Activated CD8-positive, alpha-beta memory T cell treated with anti-CD3 and anti-CD28 coated beads, Interleukin-2, amount 50 U/mL, for 48 hours (primary cell): ENCODE results near the gene IZUMO2.
A peak's percentile ranks its signal among the peaks of the same experiment; 100 is the strongest.
"Not testable (repeated sequence)": the region's sequence is repeated elsewhere in the genome, so short reads cannot be mapped to it uniquely, and the experiment has no call there.

Experiments used
- DNase-seq: peaks from one replicate; pipeline ENCODE4 v3.0.0-alpha.2; 2020

The IZUMO2 gene

GRCh38 chr19:50181121-50181520 lies 18.0 kb upstream of the IZUMO2 start:
- DNase-seq, result no peak

- no peak for DNase-seq
Observed at GRCh38 chr19:50178859-50179537, 15.9 kb upstream of the IZUMO2 start.

DNA sequence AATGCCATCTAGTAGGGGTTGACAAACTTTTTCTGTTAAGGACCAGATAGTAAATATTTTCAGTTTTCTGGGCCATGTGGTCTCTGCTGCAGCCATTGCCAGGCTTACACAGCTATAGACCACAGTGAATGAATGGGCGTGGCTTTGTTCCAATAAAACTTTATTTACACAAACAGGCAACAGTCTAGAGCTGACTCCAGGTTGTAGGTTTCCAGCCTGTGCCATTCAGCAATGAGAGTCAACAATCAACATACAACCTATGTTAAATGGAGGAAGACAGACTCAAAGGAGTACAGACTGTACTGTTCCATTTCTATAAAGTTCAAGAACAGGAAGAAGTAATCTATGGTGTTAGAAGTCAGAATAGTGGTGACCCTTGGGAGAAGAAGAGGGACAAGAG lies 15.2 kb upstream of the IZUMO2 start:
- no peak for DNase-seq

- no peak for DNase-seq
Observed at GRCh38 chr19:50176775-50177174, 13.7 kb upstream of the IZUMO2 start.

DNA sequence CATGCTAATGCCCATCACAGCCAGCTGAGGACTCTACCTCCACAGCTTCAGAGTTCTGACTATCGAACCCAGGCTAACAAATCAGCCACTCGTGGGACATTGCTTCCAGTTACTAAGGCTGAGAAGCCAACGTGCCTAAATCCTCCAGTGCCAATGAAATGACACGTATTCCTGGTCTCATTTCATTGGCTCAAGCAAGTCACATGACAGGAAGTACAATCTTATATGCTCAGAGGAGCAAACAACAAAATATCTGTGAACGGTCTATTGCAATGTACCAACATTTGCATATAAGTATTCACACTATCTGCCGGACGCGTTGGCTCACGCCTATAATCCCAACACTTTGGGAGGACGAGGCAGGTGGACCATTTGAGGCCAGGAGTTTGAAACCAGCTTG lies 12.8 kb upstream of the IZUMO2 start:
- DNase-seq, result no peak

DNA sequence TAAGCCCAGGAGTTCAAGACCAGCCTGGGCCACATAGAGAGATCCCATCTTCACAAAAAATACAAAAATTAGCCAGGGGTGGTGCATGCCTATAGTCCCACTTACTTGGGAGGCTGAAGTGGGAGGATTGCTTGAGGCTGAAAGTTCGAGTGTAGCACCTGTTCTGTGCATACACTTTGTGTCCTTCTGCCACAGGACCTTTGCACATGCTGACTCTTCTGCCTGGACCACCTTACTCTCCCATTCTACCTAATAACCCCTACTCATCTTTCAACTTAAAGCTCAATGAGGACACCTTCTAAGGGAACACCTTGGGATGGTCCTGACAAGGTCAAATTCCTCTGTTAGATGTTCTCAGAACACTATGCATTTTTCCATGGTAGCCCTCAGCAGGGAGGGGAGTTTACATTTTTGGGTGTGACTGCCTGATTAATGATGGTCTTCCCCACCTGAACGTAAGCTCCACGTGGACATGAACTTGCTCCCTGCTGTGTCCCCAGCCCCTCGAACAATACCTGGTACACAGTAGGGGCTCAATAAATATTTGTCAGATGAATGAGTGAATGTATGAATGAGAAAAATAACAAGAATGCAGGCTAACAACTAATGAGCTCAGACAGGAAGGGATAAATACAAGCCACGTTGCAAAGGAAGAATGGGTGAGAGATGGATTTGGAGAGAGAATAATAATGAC lies 11.2 kb upstream of the IZUMO2 start:
- DNase-seq, result no peak

GRCh38 chr19:50173127-50173526 lies 10.0 kb upstream of the IZUMO2 start:
- no peak for DNase-seq

GRCh38 chr19:50172726-50173125 lies 9.6 kb upstream of the IZUMO2 start:
- no peak for DNase-seq

- no peak for DNase-seq
Observed at GRCh38 chr19:50171752-50172151, 8.7 kb upstream of the IZUMO2 start.

DNA sequence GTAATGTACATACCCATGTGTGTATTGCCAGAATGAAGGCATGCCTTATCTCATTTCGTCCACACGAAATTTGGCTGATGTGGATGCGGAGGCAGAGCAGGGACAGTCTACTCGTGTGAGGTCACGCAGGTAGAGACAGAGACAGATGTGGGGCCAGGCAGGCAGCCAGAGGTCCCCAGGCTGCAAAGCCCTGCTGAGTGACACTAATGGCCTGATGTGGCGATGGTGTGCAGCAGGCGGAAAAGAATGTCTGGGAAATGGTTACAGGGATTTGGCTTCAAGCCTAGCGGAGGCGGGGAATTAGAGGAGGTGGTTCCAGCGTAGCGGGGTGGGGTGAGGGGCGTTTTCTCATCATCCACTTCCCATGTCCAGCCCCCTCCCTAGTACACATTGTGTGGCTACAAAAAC lies 4.2 kb upstream of the IZUMO2 start:
- DNase-seq, result no peak

DNA sequence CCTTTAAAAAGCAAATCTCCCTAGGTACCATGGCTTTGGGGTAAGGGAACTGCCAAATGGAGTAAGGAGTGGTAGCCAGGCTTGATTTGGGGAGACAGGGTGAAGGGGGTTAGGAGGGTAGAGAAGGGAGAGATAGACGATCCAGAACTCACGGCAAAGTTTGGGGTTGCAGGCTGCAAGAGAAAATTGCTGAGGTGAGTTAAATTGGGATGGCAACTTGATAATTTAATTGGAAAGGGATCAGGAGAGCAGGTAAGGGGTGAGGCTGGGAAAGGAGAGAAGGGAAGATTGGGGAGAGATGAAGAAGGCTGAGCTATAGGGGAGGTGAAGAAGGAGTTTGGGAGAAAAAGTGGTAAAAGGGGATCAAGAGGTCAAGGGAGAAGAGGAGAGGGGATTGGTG lies 4.0 kb downstream of the IZUMO2 start:
- DNase-seq, result no peak

- no peak for DNase-seq
Observed at GRCh38 chr19:50158577-50158976, 4.5 kb downstream of the IZUMO2 start.

- DNase-seq, result no peak
Observed at GRCh38 chr19:50155520-50156109, 7.5 kb downstream of the IZUMO2 start.

DNA sequence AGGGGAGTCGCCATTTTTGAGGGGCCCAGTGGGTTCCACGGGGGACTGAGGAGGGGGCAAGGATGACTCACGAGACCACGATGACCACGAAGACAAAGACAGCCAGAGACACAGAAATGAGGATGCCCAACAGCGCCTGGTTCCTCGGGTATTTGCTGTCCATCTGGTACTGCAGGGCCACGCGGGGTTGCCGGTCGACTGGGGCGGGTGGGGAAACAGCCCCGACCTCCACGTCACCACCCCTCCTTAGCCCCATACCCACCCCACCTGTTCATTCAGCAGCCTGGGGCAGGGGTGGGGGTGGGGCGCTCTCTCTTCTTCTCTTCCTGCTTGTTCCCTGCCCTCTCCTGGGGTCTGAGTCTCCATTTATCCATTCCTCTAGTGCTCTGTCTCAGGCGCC lies 8.6 kb downstream of the IZUMO2 start:
- no peak for DNase-seq

GRCh38 chr19:50152578-50152977 lies 10.5 kb downstream of the IZUMO2 start:
- no peak for DNase-seq

DNA sequence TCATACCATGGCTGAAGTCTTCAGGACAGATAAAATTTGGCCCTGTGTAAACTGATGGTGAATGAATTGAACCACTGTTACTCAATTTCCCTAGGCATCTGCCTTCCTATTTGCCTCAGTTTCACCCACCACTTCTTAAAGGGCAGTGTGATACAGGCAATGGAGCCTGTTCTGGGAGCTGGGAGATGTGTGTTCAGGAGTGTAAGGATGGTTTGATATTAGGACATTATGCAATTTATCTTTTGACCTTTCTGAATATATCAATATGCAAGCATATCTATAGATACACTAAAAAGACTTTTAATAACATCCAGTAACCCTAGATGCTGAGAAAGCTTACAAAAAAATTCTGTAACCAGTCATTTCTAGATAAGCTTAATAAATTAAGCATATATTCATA lies 14.6 kb downstream of the IZUMO2 start:
- DNase-seq, result no peak

- DNase-seq, result peak; percentile 78
Observed at GRCh38 chr19:50147462-50148423, 15.3 kb downstream of the IZUMO2 start.

DNA sequence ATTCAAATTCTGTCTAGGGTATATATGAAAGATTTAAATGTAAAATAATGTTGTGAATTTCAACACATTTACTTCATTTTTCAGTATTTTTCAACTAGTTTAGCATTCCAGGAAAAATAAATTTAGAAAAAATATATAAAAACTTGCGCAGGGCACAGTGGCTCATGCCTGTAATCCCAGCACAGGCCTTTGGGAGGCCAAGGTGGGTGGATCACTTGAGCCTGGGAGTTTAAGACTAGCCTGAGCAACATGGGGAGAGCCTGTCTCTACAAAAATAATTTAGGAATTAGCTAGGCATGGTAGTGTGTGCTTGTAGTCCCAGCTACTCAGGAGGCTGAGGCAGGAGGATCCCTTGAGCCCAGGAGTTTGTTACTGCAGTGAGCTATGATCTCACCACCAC lies 21.2 kb downstream of the IZUMO2 start:
- DNase-seq, result not testable (repeated sequence)

- DNase-seq, result not testable (repeated sequence)
Observed at GRCh38 chr19:50140118-50140845, 22.8 kb downstream of the IZUMO2 start.

GRCh38 chr19:50136603-50137365 lies 26.3 kb downstream of the IZUMO2 start:
- DNase-seq, result peak; percentile 58

- peak; percentile 57 for DNase-seq
Observed at GRCh38 chr19:50135856-50136602, 27.1 kb downstream of the IZUMO2 start.
